ENCODE data around the gene SIDT2.

The SIDT2 gene

GRCh38 chr11:117188620-117189081 is 10.1 kb downstream of the SIDT2 start:
- no peak for DNase-seq (ENCODE audit: low read depth in 2 of 2)

GRCh38 chr11:117189191-117189940 is 10.8 kb downstream of the SIDT2 start:
- DNase-seq (ENCODE audit: low read depth in 2 of 2), result no peak

GRCh38 chr11:117189941-117190544 is 11.5 kb downstream of the SIDT2 start:
- DNase-seq (ENCODE audit: low read depth in 2 of 2), result no peak

GRCh38 chr11:117191680-117192400 is 13.3 kb downstream of the SIDT2 start:
- no peak for DNase-seq (ENCODE audit: low read depth in 2 of 2)

- DNase-seq (ENCODE audit: low read depth in 2 of 2), result no peak
Observed at GRCh38 chr11:117192401-117192875, 13.9 kb downstream of the SIDT2 start.

GRCh38 chr11:117193130-117194020 is 14.8 kb downstream of the SIDT2 start:
- DNase-seq (ENCODE audit: low read depth in 2 of 2), result no peak

GRCh38 chr11:117194267-117194666 is 15.7 kb downstream of the SIDT2 start:
- DNase-seq (ENCODE audit: low read depth in 2 of 2), result no peak

- no peak for DNase-seq (ENCODE audit: low read depth in 2 of 2)
Observed at GRCh38 chr11:117195258-117195657, 16.7 kb downstream of the SIDT2 start.

- DNase-seq (ENCODE audit: low read depth in 2 of 2), result no peak
Observed at GRCh38 chr11:117195761-117196160, 17.2 kb downstream of the SIDT2 start.

- no peak for DNase-seq (ENCODE audit: low read depth in 2 of 2)
Observed at GRCh38 chr11:117197006-117197405, 18.5 kb downstream of the SIDT2 start.

GRCh38 chr11:117197516-117198456 is 19.2 kb downstream of the SIDT2 start:
- DNase-seq (ENCODE audit: low read depth in 2 of 2), result no peak

GRCh38 chr11:117198613-117199012 is 20.1 kb downstream of the SIDT2 start:
- DNase-seq (ENCODE audit: low read depth in 2 of 2), result no peak

GRCh38 chr11:117199053-117199915 is 20.7 kb downstream of the SIDT2 start, which contains the start of gene TAGLN:
Gene TAGLN, plus strand, starts transcription at chr11:117199370. Its CDS starts 3,644 bp downstream, at chr11:117203014.
- DNase-seq (ENCODE audit: low read depth in 2 of 2), result no peak

GRCh38 chr11:117199916-117200812 is 21.6 kb downstream of the SIDT2 start:
- no peak for DNase-seq (ENCODE audit: low read depth in 2 of 2)

- DNase-seq (ENCODE audit: low read depth in 2 of 2), result no peak
Observed at GRCh38 chr11:117200813-117201657, 22.5 kb downstream of the SIDT2 start.

GRCh38 chr11:117201658-117202305 is 23.2 kb downstream of the SIDT2 start:
- DNase-seq (ENCODE audit: low read depth in 2 of 2), result no peak
